Tibial nerve (tissue), 4 donors: ENCODE data around the gene EFHC2.

Source experiments
- EP300 ChIP-seq, 2 donors: sonication (generic); formaldehyde crosslinking; IDR thresholded peaks; one replicate each; pipeline ENCODE4 v1.6.1; 2017; ENCODE audit warnings: antibody characterized with exemption in 2 of 2, mild to moderate bottlenecking in 1 of 2
- POLR2A ChIP-seq, 2 donors: fragments of 450-650 bp; IDR thresholded peaks; one replicate each; pipeline ENCODE4 v1.6.1; 2017; ENCODE audit warnings: antibody characterized with exemption in 2 of 2, mild to moderate bottlenecking in 2 of 2, moderate library complexity in 2 of 2
- TF ChIP-seq, protein P1 (sequence below), 5 experiments: fragments of 200-600 bp in 3 of 5; fragments of 450-650 bp in 2 of 5; sonication (generic) in 3 of 5; IDR thresholded peaks; one replicate each; pipeline ENCODE4 v1.5.1; 2016 to 2019; ENCODE audit warnings: antibody characterized with exemption in 5 of 5, mild to moderate bottlenecking in 3 of 5, moderate library complexity in 2 of 5

DNA sequence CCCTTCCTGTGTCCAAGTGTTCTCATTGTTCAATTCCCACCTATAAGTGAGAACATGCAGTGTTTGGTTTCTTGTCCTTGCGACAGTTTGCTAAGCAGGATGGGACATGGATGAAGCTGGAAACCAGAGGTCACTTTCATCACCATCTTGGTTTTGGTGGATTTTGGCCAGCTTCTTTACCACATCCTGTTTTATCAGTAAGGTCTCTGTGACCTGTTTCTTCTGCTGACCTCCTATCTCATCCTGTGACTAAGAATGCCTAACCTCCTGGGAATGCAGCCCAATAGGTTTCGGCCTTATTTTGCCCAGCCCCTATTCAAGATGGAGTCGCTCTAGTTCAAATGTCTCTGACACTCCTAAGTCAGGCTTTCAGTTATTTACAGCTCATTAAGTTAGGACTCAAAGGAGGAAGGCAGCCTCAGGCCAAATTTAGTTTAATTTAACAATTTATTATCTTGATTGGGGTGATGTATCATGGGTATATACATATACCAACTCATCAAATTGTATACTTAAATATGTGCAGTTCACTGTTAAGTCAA lies 200.3 kb downstream of the EFHC2 start:
- TF ChIP-seq POLR2A (IDR thresholded peaks at IDR 0.05) (no peak), EP300 (IDR thresholded peaks at IDR 0.05) (no peak)
- TF ChIP-seq, protein P1, sequence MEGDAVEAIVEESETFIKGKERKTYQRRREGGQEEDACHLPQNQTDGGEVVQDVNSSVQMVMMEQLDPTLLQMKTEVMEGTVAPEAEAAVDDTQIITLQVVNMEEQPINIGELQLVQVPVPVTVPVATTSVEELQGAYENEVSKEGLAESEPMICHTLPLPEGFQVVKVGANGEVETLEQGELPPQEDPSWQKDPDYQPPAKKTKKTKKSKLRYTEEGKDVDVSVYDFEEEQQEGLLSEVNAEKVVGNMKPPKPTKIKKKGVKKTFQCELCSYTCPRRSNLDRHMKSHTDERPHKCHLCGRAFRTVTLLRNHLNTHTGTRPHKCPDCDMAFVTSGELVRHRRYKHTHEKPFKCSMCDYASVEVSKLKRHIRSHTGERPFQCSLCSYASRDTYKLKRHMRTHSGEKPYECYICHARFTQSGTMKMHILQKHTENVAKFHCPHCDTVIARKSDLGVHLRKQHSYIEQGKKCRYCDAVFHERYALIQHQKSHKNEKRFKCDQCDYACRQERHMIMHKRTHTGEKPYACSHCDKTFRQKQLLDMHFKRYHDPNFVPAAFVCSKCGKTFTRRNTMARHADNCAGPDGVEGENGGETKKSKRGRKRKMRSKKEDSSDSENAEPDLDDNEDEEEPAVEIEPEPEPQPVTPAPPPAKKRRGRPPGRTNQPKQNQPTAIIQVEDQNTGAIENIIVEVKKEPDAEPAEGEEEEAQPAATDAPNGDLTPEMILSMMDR (IDR thresholded peaks at IDR 0.05) = no peak
